Mucosa of stomach (tissue), 1 donor: ENCODE data around the gene PLA2G2D.

Experiments
- H3K27me3 ChIP-seq: one replicate; pipeline ENCODE4 v1.7.0; 2013; ENCODE audit warnings: mild to moderate bottlenecking, low read length; ENCODE audit not compliant: control insufficient read depth, insufficient read depth
- H3K36me3 ChIP-seq: one replicate; pipeline ENCODE4 v1.7.0; 2013; ENCODE audit warnings: low read length; ENCODE audit not compliant: control insufficient read depth, insufficient read depth
- H3K4me1 ChIP-seq: one replicate; pipeline ENCODE4 v1.7.0; 2013; ENCODE audit warnings: mild to moderate bottlenecking, low read length; ENCODE audit not compliant: control insufficient read depth, insufficient read depth
- H3K4me3 ChIP-seq: one replicate; pipeline ENCODE4 v1.7.0; 2013; ENCODE audit warnings: low read length
- H3K9ac ChIP-seq: one replicate; pipeline ENCODE4 v1.7.0; 2013; ENCODE audit warnings: mild to moderate bottlenecking, low read length, moderate library complexity
- H3K9me3 ChIP-seq: one replicate; pipeline ENCODE4 v1.7.0; 2013; ENCODE audit warnings: mild to moderate bottlenecking, low read length, moderate library complexity; ENCODE audit not compliant: control insufficient read depth
- donor health status: Pancreatic carcinoma.

Gene PLA2G2D

DNA sequence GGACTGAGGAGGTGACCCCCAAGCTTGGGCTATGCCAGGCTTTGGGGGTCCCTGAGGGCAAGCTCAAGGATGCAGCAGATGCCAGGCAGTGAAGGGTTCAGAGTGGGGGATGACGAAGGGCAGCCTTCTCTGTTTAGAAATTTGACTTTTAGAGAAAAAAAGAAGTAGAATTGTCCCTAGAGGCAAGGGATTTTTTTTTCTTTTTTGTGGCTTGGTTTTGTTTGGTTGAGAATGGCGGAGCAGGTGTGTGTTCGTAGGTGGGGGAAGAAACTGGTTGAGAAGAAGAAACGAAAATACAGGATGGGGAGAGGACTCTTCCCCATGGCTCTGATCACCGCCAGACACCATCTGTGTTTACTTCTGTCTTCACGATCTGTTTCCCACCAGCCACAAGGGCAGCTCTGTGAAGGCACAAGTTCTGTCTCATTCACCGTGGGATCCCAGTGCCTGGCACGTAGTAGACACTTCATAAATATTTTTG, 41.1 kb downstream of the PLA2G2D start:
- no peaks in the 10 kb centered on the region for H3K36me3 ChIP-seq
- H3K27me3 ChIP-seq = no peaks in the 10 kb centered on the region
- H3K4me3 ChIP-seq = no peak overlapping the region
- H3K9ac ChIP-seq = no peak overlapping the region
- H3K4me1 ChIP-seq = no peaks in the 10 kb centered on the region
- no peaks in the 10 kb centered on the region for H3K9me3 ChIP-seq

DNA sequence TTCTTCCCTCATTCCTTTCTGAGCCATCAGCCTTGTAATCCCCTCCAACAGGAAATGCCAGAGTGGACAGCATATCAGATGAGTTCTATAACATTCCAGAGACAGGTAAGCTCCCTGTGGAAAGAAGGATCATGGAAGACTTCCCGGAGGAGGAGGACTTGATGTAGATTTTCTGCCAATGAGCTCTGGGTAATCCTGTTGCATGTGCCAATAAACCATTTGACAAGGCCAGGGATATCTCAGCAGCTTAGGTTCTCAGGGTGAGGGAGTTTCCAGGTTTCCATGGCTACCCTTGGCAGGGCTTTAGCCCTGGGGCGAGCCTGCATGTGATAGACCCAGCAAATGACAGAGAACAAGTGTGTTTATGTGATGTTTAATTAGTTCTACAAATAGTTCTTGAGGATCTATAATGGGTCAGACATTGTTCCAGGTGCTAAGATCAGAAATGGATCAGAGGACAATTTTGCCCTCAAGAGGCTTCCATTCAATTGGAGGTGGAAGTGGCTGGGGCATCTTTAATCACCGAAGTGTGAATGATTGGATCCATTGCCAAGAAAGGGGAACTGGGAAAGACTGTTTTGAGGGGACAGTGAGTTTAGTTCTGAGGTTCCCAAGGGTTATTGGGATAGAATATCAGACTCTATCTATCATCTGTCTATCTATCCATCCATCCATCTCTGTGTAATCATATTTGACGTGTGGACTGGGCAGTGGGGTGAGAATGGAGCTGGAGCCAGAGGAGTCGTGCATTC, 42.5 kb downstream of the PLA2G2D start:
- no peaks in the 10 kb centered on the region for H3K36me3 ChIP-seq
- H3K4me3 ChIP-seq = no peak overlapping the region
- H3K9ac ChIP-seq = no peak overlapping the region
- no peaks in the 10 kb centered on the region for H3K4me1 ChIP-seq
- H3K9me3 ChIP-seq = no peaks in the 10 kb centered on the region
- peaks cover 4% of the 10 kb centered on the region for H3K27me3 ChIP-seq

DNA sequence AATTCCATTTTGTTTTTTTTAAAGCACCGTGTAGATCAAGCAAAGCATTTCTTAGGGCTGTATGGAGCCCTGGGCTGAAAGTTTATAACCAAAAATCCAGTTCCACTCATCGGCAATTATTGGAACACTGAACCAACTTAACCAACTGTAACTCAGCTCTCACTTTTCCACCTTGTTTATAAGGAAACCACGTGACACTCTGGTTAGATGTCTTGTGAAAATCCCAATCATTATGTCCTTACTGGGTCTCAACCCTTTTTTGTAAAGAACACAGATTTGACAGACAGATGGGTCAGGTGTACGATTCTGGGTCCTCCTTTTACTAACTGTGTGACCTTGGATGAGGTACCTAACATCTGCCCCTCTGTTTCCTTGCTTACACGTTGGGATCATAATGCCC, 43.1 kb downstream of the PLA2G2D start:
- Histone ChIP-seq H3K9ac (no peak overlapping the region), H3K4me1 (no peaks in the 10 kb centered on the region), H3K36me3 (no peaks in the 10 kb centered on the region), H3K27me3 (peaks cover 4% of the 10 kb centered on the region), H3K9me3 (no peaks in the 10 kb centered on the region), H3K4me3 (no peak overlapping the region)

DNA sequence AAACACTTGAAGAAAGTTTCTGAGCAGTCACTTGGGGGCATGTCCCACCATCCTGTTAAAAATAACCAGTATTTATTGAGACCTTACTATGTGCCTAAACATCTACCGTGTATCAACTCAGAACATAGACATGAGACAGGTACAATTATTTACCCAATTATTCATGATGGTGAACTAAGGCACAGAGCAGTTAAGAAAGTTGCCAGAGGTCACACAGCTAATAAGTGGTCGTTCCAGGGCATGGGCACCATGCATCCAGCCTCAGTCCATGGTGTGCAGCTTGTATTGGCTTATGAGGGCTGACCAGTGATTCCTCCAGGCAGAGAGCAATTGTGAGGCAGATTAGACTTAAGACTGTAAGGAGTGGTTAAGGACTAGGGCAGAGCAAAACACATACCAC, 44.0 kb downstream of the PLA2G2D start:
- Histone ChIP-seq H3K9ac (no peak overlapping the region), H3K9me3 (no peaks in the 10 kb centered on the region), H3K27me3 (peaks cover 4% of the 10 kb centered on the region), H3K36me3 (no peaks in the 10 kb centered on the region), H3K4me3 (no peak overlapping the region), H3K4me1 (no peaks in the 10 kb centered on the region)

DNA sequence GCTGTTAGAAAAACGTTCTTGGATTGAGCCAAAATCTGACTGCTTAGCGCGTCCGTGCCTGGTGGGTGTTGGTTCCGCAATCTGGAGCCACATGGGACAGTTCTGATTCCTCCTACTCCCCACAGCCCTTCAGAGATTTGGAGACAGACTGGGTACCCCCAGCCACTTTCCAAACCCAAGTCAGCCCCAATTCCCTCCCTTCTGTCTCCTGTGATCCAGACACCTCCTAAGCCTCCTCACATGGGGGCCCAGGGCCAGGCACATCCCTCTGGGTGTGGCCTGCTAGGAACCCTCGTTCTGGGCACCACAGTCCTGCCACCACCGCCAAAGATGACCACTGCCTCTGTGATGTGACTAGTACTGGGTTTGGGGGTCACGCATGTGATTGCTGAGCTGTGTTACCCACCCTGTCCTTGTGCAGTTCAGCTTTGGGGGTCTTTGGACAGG, 44.6 kb downstream of the PLA2G2D start:
- Histone ChIP-seq H3K9me3 (no peaks in the 10 kb centered on the region), H3K9ac (no peak overlapping the region), H3K4me3 (no peak overlapping the region), H3K27me3 (peaks cover 4% of the 10 kb centered on the region), H3K4me1 (no peaks in the 10 kb centered on the region), H3K36me3 (no peaks in the 10 kb centered on the region)

DNA sequence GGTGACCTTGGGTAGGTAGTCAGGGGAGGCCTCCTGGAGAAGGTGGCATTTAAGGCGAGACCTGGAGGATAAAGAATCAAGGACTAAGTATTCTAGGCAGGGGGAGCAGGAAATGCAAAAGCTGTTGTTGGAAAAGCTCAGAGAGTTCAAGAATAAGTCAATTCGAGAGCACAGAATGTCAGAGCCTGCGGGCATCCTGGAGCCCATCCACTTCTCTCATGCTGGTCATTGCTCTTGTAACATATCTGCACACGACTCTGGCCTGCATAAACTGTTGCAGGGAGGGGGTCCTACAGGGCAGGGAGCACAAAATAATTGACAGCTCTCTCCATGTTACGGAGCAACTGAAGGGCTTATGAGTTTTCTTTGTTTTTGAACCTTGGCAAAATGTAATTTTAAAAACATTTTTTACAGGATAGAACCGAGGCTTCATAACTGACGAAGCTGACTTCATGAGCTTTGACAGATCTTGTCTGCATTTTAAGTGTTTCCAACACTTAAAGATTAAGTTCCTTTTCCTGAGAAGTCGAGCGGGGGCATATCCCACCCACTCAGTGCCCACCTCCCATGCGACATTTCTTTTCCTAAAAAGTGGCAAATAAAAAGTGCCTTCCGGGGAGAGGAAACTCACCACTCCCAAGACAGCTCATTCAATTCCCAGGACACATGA, 45.1 kb downstream of the PLA2G2D start:
- H3K9ac ChIP-seq = no peak overlapping the region
- H3K27me3 ChIP-seq = peaks cover 4% of the 10 kb centered on the region
- H3K36me3 ChIP-seq = no peaks in the 10 kb centered on the region
- H3K4me1 ChIP-seq = no peaks in the 10 kb centered on the region
- no peak overlapping the region for H3K4me3 ChIP-seq
- no peaks in the 10 kb centered on the region for H3K9me3 ChIP-seq

DNA sequence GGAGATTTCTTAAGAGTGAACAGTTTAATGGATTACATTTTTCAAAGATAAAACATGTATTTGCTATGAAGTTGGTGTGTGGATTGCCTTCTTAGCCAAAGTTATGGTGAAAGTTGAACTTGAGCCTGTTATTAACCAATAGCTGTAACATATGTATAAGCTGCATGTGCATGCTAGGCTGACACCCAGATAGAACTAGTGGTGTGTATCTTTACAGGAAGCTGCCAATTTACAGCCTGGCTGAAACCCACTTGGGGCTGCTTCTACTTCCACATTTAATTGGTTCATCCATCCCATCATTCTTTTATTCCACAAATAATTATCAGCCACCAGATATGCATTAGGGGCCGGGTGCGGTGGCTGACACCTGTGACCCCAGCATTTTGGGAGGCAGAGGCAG, 46.1 kb downstream of the PLA2G2D start:
- Histone ChIP-seq H3K9ac (no peak overlapping the region), H3K4me3 (no peak overlapping the region), H3K4me1 (no peaks in the 10 kb centered on the region), H3K27me3 (peaks cover 4% of the 10 kb centered on the region), H3K36me3 (no peaks in the 10 kb centered on the region), H3K9me3 (no peaks in the 10 kb centered on the region)

DNA sequence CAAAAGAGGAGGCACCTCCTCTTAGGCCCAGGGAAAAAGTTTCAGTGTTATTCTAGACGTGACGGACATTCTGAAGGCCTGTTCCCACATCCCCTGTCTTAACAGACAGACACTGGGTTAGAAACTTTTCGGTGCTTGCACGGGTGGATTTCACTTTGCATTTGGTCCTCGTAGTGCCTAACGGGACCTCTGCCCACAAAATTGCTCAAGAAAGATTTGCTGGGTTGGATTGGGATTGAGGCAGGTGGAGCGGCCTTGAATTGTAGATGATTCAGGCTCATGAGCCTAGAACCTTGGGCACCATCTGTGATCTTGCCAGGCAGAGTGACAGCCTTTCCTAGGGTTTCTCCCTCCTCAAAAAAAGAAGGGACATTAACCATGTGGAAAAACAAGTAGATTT, 46.6 kb downstream of the PLA2G2D start:
- H3K36me3 ChIP-seq = no peaks in the 10 kb centered on the region
- H3K9ac ChIP-seq = no peak overlapping the region
- no peaks in the 10 kb centered on the region for H3K9me3 ChIP-seq
- H3K4me3 ChIP-seq = no peak overlapping the region
- peaks cover 4% of the 10 kb centered on the region for H3K27me3 ChIP-seq
- H3K4me1 ChIP-seq = no peaks in the 10 kb centered on the region

DNA sequence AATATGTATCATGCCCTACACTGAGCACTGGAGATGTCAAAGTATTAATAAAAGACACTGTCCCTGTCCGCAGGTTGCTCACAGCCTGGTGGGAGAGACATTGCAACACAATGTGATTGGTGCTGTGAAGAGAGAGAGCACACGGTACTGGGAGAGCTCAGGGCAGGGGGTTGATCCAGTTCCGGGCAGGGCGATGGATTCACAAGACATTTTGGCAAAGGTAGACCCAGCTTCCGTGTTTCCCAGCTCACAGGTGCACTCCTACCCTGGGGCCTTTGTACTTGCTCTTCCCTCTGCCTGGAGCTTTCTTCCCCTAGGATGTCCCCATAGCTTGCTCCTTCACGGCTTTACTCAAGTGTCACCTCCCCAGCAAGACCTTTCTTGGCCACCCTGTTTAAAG, 47.9 kb downstream of the PLA2G2D start:
- no peaks in the 10 kb centered on the region for H3K9me3 ChIP-seq
- no peaks in the 10 kb centered on the region for H3K36me3 ChIP-seq
- peaks cover 4% of the 10 kb centered on the region for H3K27me3 ChIP-seq
- no peak overlapping the region for H3K4me3 ChIP-seq
- no peaks in the 10 kb centered on the region for H3K4me1 ChIP-seq
- H3K9ac ChIP-seq = no peak overlapping the region

DNA sequence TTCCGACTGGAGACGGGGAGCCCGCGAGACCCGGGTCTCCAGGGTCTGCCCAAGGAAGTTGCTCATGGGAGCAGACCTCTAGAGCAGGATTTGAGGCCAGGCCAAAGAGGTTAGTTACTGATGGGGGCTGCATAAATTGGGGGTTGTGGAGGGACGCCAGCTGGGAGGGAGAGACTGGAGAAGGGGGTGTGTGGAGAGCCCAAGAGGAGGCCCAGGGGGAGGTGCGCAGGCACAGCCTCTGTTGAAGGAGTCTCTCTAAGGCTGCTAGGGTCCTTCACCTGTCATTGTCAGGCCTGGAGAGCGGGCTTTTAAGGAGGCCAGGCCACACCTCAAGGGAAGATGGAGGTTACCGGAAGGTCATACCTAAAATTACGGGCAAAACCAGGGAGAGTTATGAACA, 49.0 kb downstream of the PLA2G2D start:
- Histone ChIP-seq H3K4me1 (no peaks in the 10 kb centered on the region), H3K36me3 (no peaks in the 10 kb centered on the region), H3K27me3 (peaks cover 4% of the 10 kb centered on the region), H3K9ac (no peak overlapping the region), H3K9me3 (no peaks in the 10 kb centered on the region), H3K4me3 (no peak overlapping the region)

DNA sequence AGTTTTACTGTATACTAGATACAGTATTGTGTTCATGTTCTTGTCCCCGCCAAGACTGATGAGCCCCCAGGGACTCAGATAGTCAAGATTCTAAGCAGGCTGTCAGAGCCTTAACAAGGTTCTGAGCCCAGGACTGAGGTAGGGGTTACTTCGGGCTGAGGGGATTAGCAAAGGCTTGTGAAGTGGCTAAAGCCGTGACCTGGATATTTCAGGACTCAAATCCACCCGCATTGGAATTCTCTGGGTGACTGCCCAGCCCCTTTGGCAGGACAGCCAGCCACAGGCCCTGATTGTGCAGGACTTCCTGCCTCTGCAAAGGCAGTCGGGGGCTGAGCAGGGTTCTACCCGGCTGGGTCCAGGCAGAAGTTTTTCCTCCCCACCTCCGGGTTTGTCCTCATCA, 49.5 kb downstream of the PLA2G2D start, which contains the start of gene PLA2G5:
Gene PLA2G5 (plus strand): TSS at position 321 of the 400 bp plus-strand sequence. CDS start 14,637 bp downstream, outside the sequence.
- Histone ChIP-seq H3K4me1 (no peaks in the 10 kb centered on the region), H3K36me3 (no peaks in the 10 kb centered on the region), H3K9ac (no peak within 1 kb of the TSS), H3K27me3 (peaks cover 4% of the 10 kb centered on the region), H3K9me3 (no peaks in the 10 kb centered on the region), H3K4me3 (no peak within 1 kb of the TSS)

DNA sequence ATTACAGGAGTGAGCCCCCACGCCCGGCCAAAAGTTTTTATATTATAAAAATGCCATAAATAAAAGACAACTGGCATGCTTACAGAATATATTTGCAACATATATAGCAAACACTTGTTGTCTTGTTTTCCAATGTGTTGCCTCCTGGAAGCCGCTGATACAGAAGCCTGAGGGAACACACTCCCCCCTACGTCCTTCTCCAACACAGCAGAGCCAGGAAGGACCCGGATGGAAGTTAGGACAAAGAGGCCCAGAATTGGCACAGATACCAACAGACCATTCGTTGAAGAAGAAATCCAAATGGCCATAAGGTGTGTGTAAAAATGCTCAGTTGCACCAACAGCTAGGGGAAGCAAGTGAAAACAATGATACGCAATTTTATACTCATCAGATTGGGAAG, 50.6 kb downstream of the PLA2G2D start:
- Histone ChIP-seq H3K9ac (no peak overlapping the region), H3K4me3 (no peak overlapping the region), H3K27me3 (peaks cover 4% of the 10 kb centered on the region), H3K4me1 (no peaks in the 10 kb centered on the region), H3K9me3 (no peaks in the 10 kb centered on the region), H3K36me3 (no peaks in the 10 kb centered on the region)
